ENCODE data around the gene SLC10A7.

DNA sequence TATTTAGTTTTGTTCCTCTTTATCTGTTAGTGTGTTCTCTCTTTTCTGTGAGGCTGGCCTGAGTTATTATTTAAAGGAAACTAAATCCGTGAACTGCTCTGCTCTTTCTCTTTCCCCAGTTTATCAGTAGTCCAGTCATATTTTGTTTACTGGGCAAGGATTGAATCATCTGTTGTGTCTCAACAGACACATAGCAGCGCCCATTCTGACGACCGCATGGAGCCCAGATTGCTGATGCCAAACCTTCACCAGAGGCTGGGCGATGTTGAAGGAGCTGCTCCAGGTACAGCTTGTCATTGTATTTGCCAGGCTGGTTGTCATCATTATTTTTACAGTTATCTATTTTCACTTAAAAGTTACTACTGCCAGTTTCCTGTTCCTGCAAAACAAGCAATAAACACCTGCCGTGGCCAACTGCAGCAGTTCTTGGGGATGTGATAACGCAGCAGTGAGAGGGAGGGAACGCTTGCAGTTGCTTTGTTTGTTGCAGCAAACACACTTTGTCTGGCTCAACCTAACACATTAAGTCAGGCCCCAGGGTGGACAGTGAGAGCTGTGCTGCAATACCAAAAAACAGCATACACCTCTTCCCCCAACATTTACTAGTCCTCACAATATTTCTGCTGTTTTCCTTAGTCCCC, 297.3 kb downstream of the SLC10A7 start:
- TF ChIP-seq CTCF (IDR thresholded peaks at IDR 0.05; ENCODE audit: low read depth, low read length, poor library complexity, severe bottlenecking): no peak
- no peak for TF ChIP-seq EZH2phosphoT487 (IDR thresholded peaks at IDR 0.05; ENCODE audit: borderline replicate concordance, low read length)

Measured in DOHH2 (cell line).